Measurements from ENCODE around the gene SLC7A6OS. TPM values are rescaled to one million over a fixed set of nuclear protein-coding genes. Genes with fewer than 3 reads are reported as not detected.
"Not testable (repeated sequence)": the region's sequence is repeated elsewhere in the genome, so short reads cannot be mapped to it uniquely, and the experiment has no call there.

Gene SLC7A6OS
- total RNA-seq, 1 donor from 2014 or later = 14.2 TPM

DNA sequence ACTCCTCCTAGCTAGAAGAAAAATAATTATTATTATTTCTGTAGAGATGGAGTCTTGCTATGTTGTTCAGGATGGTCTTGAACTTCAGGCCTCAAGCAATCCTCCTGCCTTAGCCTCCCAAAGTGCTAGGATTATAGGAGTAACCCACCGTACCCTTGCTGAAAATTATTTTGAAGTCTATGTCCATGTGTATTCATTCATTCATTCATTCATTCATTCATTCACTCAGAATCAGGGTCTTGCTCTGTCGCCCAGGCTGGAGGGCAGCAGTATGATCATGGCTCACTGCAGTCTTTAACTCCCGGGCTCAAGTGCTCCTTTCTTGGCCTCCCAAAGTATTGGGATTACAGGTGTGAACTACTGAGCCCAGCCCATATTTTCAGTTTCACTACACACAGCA, 4.1 kb downstream of the SLC7A6OS start:
- ATAC-seq (no peak), DNase-seq (no peak)
- intact Hi-C loops (cut with micrococcal nuclease) = no loop called here

DNA sequence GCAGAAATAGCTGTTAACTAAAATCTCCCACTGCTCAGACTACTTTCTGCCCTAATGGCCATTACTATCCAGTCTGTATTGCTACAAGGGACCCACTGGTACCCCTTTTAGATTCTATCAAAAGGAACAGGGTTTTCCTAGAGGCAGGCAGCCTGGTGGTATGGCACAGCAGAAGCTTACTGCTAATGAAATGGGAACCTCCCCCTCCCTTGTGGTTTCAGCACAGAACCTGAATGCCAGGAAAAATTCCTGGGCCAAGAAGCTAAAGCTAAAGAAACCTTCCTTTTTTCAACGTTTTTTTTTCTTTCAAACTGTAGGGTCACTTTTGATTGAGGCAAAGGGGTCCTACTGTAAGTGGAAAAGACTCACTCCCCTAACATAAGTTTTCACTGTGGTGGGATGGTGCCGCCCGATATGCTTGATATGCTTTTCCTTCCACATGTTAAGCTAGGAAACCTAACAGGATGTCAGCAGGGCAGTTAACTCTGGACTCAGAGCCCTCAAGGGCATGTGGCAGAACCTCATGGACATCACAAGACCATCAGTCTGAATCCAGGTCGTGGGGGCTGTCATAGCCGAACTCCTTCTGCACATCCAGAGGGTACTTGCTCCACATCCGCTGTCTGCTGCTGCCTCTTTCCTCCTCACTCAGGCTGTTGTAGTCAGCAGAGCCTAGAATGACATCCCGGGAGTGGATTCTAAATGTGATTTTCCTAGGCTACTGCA, 9.8 kb downstream of the SLC7A6OS start:
- intact Hi-C loops (cut with micrococcal nuclease) = no loop called here

DNA sequence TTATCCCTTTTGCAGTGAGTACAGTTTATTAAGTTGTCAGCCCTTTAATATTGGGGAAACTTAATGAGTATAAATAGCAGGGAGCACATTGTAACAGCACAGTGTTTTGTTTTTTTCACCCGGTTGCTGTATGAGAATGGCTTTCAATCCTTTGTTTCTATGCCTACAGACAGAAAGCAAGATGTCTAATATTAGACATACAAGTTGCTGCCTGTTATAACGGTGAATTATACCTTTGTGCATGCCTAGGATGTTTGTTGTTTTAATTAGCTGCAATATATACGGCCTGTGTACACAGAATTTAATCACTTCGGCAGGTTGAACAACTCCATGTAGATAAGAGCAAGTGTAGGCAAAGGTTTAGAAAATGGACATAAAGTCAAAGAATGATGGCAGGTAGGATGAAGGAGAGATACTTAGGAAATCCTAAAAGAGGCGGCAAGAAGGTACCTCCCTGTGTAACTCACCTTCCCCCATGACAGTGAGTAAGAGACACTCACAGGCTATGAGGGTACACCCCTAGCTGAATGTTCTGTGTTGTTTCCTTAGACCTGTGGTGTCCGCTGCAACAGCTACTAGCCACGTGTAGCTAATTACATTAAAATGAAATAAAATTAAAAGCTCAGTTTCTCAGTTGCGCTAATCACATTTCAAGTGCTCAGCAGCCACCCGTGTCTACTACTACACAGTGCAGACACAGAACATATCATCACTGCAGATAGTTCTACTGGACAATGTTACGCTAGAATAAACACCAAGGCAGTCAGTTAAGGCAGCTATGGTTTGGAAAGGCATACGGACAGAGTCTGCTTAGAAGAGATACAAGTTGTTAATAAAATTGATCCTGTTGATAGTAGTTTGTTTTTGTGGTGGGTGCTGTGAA, 10.9 kb downstream of the SLC7A6OS start:
- ATAC-seq = peak; percentile 28
- intact Hi-C loops (cut with micrococcal nuclease) = no loop called here
- no peak for DNase-seq

More for the DNA sequence above, 9.8 kb downstream of the SLC7A6OS start:
- ATAC-seq (no peak), DNase-seq (no peak)

DNA sequence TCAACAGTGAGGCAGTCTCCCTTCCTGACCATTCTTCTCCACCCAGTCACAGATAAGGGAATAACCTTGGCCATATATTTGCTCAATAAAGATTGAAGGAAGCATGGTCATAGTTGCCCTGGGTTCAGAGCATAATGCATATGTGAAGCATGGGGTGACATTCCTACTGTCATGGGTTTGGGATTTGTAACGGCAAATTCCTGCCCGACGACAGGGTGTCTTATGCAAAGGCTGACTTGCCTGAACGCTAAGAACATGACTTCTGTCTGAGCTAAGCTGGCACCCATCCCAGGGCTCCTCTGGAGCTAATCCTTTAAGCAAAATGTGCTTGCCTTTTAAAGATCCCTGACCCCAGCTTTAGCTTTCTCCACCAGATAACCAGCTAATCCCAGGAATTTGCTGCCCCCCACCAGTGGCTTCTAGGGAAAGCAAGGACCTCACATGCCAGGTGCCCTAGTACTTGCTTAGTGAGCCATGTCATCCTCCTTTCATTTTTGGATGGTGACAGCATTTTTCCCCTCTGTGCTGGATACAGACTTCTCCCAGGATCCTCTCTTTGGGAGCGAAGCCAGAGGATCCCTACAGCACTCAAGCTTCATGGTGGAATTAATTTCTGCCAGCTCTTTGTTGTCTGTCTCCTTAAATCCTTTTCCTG, 11.7 kb downstream of the SLC7A6OS start:
- intact Hi-C loops (cut with micrococcal nuclease) = no loop called here
- peak; percentile 80 for DNase-seq
- ATAC-seq = peak; percentile 65

DNA sequence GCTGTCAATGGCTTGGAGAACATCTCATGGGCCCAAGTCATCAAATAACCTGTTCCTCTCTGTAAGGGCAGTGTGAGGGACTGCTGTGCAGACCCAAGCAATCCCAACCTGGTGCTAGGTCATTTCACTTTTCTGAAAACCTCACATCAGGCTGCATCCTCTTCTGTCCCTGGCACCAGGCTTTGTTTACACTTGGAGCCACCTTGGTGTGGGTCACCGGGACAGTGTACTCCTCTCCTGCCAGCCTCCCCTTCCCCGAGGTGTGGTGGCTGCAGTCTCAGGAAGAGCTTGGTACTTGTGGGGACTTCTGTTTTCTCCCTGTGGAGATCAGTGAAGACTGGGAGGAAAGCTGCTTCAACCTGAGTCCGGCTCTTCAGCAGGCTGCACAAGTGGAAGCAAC, 12.4 kb downstream of the SLC7A6OS start:
- intact Hi-C loops (cut with micrococcal nuclease) = no loop called here
- DNase-seq (no peak), ATAC-seq (peak; percentile 1)

DNA sequence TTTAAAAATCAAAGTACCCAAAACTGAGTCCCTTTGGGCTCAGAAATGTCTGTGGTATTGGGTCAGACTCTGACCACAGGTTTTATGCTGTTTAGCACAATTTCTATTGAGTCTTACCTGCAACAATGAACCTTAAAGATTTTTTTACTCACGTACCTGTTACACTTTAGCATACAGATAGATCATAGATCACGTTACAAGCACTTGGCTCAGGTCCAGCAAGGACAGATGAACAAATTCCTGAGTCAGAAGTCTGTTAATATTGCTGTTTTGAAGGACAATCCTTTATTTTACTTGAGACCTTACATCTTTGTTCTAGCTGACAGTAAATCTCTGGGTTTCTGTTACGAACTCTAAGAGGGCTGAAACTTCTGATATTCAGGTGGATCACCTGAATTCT, 12.8 kb downstream of the SLC7A6OS start:
- no peak for ATAC-seq
- intact Hi-C loops (cut with micrococcal nuclease) = no loop called here
- DNase-seq = no peak

DNA sequence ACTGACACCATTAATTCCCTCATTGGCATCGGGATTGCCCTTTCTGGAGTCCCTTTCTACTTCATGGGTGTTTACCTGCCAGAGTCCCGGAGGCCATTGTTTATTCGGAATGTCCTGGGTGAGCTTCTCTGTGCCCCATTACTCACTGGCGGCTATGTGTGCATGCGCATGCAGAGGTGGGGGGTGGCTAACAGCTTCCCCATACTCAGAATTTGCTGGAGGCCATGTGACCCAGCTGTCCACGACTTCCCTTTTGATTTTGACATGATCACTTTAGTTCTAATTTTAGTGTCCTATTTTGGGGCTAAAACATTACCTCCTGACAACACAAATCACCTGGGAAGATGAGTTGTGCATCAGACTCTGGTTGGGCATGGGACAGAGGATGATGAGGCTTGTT, 14.1 kb downstream of the SLC7A6OS start:
- no peak for ATAC-seq
- intact Hi-C loops (cut with micrococcal nuclease) = no loop called here

DNA sequence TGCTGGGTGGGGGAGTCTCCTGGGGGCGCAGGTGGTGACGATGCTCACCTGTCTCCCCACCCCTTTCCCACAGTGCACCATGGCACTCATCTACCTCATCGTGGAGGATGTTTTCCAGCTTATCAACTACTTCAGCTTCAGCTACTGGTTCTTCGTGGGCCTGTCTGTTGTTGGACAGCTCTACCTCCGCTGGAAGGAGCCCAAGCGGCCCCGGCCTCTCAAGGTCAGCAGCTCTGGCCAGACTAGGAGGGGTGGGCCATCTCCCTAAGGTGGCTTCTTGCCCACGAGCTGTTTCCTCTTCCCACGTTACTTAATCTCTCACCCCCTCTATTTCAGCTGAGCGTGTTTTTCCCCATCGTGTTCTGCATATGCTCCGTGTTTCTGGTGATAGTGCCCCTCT, 14.5 kb downstream of the SLC7A6OS start:
- ATAC-seq (peak; percentile 66), DNase-seq (peak; percentile 75)
- intact Hi-C loops (cut with micrococcal nuclease) = no loop called here

More for the DNA sequence above, 14.1 kb downstream of the SLC7A6OS start:
- no peak for DNase-seq

DNA sequence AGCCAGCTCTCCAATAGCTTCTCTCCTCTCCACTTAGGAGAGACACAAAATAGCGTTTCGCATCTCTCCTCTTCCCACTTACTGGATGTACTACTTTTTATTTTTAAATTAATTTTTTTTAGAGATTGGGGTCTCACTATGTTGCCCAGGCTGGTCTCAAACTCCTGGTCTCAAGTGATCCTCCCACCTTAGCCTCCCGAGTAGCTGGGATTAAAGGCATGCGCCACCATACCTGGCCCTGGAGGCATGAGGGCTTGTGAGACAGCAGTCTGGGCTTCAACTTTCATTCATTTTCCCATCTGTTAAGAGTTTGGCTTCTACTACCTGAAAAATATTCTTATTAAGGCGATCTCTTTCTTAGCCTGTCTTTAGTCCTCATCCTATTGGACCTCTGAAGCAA, 18.3 kb downstream of the SLC7A6OS start:
- intact Hi-C loops (cut with micrococcal nuclease) = no loop called here
- ATAC-seq (no peak), DNase-seq (no peak)

DNA sequence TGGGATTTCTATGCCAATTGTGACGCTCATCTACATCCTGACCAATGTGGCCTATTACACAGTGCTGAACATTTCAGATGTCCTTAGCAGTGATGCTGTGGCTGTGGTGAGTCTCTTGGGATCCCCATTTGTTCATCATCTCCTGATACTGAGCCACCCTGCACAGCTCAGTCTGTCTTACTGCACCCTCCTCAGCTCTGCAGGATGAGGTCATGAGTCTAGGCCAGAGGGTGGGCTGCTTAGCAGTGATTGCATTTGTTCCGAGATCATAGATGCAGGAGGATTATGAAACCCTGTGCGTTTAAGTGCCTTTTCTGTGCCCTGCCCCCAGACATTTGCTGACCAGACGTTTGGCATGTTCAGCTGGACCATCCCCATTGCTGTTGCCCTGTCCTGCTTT, 19.5 kb downstream of the SLC7A6OS start:
- no peak for ATAC-seq
- DNase-seq = no peak
- intact Hi-C loops (cut with micrococcal nuclease) = no loop called here

DNA sequence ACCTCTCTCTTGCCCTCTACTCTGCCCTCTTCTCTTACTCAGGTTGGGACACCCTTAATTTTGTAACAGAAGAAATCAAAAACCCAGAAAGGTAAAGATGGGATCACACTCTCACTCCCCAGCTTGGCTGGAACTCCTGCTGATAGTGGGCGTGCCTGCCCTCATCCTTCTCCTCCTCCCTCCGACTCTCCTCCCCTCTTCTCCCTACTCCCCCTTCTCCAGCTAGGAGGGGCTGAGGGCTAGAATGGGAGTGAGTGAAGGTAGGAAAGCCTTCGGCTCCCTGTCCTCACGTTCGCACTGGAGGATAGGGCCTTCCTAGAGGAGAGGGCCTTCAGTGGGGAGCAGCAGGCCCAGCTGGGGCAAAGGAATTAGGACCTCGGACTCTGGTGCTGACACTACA, 20.3 kb downstream of the SLC7A6OS start:
- no peak for ATAC-seq
- intact Hi-C loops (cut with micrococcal nuclease) = no loop called here
- no peak for DNase-seq

DNA sequence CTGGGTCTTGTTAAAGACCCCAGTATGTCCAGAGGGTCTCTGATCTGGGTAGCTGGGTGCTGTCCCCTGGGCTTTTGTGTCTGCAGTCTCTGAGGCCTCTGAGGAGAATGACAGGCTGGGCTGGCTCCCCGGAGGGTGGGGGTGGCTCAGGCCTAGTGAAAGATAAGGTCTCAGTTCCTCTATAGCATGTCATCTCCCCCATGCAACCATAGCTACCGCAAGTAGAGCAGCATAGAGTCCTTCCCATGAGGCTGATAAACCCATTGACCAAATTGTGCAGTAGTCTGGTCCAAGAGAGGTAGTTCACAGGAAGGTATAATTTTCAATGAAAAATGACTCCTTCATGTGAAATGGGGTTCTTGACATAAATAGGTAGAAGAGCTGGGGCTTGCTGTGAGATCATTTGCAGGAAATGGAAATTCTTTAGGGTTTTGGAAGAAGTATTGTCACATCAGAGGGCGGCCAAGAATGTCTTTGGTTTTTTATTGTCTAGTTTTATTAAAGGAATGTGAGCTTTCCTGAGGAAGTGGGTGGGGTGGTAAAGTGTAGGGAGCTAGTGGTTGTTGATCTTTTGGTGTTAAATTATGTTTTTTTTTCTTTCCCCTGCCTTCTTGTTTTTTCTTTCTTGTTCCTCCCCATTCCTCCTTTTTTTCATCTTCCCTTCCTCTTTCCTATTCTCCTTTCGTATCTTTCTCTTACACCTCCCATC, 21.0 kb downstream of the SLC7A6OS start:
- intact Hi-C loops (cut with micrococcal nuclease) = no loop called here
- no peak for ATAC-seq

DNA sequence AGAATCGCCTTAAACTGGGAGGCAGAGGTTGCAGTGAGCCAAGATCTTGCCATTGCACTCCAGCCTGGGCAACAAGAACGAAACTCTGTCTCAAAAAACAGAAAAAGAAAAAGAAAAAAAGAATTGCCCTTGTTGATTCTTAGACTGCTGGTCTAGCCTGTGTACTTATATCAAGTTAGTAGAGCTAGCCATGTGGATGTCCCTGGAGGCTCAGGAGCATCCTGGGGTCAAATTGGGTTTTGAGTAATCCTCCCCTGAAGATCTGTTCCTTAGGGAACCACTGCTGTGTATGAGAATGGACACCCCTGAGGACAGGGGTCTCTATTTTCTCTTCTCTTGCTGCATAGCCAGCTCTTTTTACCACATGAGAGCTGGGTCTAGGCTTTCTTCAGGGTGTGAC, 21.5 kb downstream of the SLC7A6OS start:
- DNase-seq = no peak
- no peak for ATAC-seq
- intact Hi-C loops (cut with micrococcal nuclease) = no loop called here

More for the DNA sequence above, 21.0 kb downstream of the SLC7A6OS start:
- DNase-seq = no peak

DNA sequence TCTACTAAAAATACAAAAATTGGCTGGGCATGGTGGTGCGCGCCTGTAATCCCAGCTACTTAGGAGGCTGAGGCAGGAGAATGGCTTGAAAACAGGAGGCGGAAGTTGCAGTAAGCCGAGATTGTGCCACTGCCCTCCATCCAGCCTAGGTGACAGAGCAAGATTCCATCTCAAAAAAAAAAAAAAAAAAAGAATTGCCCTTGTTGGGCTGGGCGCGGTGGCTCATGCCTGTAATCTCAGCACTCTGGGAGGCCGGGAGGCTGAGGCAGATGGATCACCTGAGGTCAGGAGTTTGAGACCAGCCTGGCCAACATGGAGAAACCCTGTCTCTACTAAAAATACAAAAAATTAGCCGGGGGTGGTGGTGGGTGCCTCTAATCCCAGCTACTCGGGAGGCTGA, 21.9 kb downstream of the SLC7A6OS start:
- intact Hi-C loops (cut with micrococcal nuclease); ATAC-seq; DNase-seq: not testable (repeated sequence)

DNA sequence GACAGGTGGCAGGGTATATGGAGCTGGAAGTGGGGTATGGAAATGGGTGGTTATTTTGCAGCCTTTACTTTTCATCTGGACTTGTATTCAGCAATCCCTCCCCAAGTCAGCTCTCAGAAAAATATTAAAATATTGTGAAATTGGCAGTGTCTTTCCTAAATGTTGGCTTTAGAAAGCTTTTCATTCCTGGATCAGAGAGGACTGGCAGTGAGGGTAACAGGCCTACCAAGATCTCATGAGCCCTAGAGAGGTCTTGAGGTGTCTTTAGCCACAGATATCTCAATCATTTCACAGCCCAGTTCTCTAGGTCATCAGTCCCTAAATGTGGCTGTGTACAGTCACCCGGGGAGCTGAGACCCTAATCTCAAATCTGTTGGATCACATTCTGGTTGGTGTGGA, 22.5 kb downstream of the SLC7A6OS start:
- DNase-seq = no peak
- peak; percentile 1 for ATAC-seq
- intact Hi-C loops (cut with micrococcal nuclease) = no loop called here

DNA sequence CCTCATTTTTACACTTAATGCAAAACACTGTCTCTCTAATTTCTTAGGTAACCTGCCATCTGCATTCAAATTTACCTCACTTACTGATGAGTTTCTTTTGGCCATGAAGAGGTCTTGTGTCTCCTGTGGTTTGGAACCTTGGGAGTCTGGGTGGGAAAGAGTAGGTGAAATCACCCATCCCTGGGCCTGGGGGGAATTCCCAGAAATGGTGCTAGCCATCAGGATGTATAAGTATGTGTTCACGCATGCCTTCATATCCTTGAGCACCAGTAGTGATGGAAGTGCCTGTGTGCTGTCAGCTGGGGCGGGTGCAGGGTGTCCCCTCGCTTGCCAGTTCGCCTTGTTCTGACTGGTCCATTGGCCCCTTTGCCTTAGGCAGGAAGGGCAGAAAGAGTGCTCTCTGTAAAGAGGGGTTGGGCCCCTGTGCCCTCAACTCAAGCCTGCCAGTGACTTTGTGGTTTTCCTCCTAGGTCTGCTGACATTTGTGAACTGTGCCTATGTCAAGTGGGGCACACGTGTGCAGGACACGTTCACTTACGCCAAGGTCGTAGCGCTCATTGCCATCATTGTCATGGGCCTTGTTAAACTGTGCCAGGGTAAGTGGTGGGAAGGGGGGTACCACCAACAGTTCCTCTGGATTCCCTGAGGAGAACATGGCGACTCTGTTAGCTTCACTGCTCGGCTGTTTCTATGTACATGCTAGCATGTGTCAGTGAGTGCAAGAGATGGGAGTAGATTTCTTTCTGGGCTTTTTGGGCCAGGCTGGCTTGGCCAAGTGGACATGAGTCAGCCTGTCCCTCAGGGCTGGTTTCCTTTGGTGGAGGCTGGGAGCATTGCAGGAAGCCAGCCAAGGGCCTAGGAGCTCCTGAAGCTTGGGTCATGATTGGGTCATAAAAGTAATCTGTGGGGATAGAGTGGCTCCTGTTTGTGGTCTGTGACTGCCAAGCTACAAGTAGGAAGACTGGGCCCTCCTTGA, 23.2 kb downstream of the SLC7A6OS start:
- ATAC-seq (peak; percentile 73), DNase-seq (peak; percentile 82)
- intact Hi-C loops (cut with micrococcal nuclease) = no loop called here

DNA sequence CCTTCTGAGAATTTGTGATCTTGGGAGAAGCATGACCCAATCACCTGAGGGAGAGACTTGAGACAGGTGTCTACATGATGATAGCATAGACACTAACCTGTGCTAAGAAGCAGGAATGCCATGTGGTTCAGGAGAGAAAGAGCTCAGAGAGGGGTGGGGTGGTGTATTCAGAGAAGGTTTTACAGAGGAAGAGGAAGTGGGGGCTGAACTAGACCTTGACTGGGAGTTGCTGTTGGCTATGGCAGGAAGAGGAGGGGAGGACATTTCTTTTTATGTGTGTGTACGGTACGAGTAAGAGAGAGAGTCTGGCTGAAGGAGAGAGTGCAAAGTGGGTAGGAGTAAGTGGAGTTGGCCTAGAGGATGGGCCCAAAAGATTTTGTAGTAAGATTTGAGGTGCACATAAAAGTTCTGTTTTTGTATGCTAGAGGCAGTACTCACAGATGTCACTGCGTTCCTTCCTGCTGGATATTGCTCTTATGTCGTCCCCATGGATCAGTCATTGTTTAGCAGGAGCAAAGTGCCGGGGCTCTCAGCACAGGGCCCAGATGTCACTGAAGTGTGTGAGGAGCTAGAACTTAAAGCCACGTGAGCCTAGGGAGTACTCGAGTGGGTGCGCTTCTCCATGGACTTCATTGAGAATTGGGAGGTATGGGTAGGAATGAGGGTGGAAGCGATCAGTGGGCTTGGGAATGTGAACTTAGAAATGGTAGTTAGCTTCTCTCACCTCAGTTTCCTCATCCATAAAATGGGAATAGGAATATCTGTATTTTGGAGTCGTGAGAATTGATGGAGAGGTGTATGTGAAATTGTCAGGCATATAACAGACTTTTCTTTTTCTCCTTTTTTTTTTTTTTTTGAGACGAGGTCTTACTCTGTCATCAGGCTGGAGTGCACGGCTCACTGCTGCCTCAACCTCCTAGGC, 24.3 kb downstream of the SLC7A6OS start:
- DNase-seq = no peak
- intact Hi-C loops (cut with micrococcal nuclease) = no loop called here
- ATAC-seq = no peak
